WTC11 (cell line): ENCODE measurements around the gene NDUFA1.
"Not testable (repeated sequence)": the region's sequence is repeated elsewhere in the genome, so short reads cannot be mapped to it uniquely, and the experiment has no call there.

Experiments used
- CREM ChIP-seq: sonication (generic); formaldehyde crosslinking; IDR thresholded peaks from 2 replicates; pipeline ENCODE4 v1.8.1; 2022; ENCODE audit warnings: mild to moderate bottlenecking, missing genetic modification reagents, moderate library complexity
- CTCF ChIP-seq: fragments of 200-600 bp; IDR thresholded peaks from 2 replicates; pipeline ENCODE4 v1.8.0; 2022; ENCODE audit warnings: antibody characterized with exemption
- E2F4 ChIP-seq: sonication (generic); formaldehyde crosslinking; IDR thresholded peaks from 2 replicates; pipeline ENCODE4 v1.8.1; 2022; ENCODE audit warnings: low read depth, mild to moderate bottlenecking, moderate library complexity, missing genetic modification reagents, borderline replicate concordance
- E2F5 ChIP-seq: sonication (generic); formaldehyde crosslinking; IDR thresholded peaks from 2 replicates; pipeline ENCODE4 v1.8.1; 2022; ENCODE audit warnings: mild to moderate bottlenecking, moderate library complexity, missing genetic modification reagents
- ESRRA ChIP-seq: sonication (generic); formaldehyde crosslinking; IDR thresholded peaks from 2 replicates; pipeline ENCODE4 v1.8.1; 2022; ENCODE audit warnings: mild to moderate bottlenecking, missing genetic modification reagents, borderline replicate concordance
- JAZF1 ChIP-seq: fragments of 250-450 bp; sonication (Bioruptor Pico); IDR thresholded peaks from 2 replicates; pipeline ENCODE4 v1.9.0; 2021; ENCODE audit warnings: moderate library complexity, mild to moderate bottlenecking, inconsistent platforms
- NFYB ChIP-seq: sonication (generic); formaldehyde crosslinking; conservative IDR thresholded peaks from 2 replicates; pipeline ENCODE4 v1.8.0; 2022; ENCODE audit warnings: low read depth, missing genetic modification reagents
- NR2C2 ChIP-seq: sonication (generic); formaldehyde crosslinking; IDR thresholded peaks from 2 replicates; pipeline ENCODE4 v1.8.0; 2022; ENCODE audit warnings: mild to moderate bottlenecking, missing genetic modification reagents
- OVOL2 ChIP-seq: fragments of 250-450 bp; sonication (Bioruptor Pico); IDR thresholded peaks from 2 replicates; pipeline ENCODE4 v1.9.0; 2021; ENCODE audit warnings: mild to moderate bottlenecking, borderline replicate concordance
- SP1 ChIP-seq: sonication (generic); formaldehyde crosslinking; conservative IDR thresholded peaks from 2 replicates; pipeline ENCODE4 v1.8.1; 2022; ENCODE audit warnings: missing genetic modification reagents
- TP53 ChIP-seq: sonication (generic); formaldehyde crosslinking; IDR thresholded peaks from 2 replicates; pipeline ENCODE4 v1.8.1; 2023; ENCODE audit warnings: mild to moderate bottlenecking, missing genetic modification reagents
- ZNF281 ChIP-seq: sonication (generic); formaldehyde crosslinking; IDR thresholded peaks from 2 replicates; pipeline ENCODE4 v1.8.0; 2023; ENCODE audit warnings: mild to moderate bottlenecking, missing genetic modification reagents
- ZNF416 ChIP-seq: fragments of 250-450 bp; sonication (Bioruptor Pico); IDR thresholded peaks from 2 replicates; pipeline ENCODE4 v1.9.0; 2021; ENCODE audit warnings: mild to moderate bottlenecking, inconsistent platforms
- TF ChIP-seq, protein P1 (sequence below): sonication (generic); formaldehyde crosslinking; IDR thresholded peaks from 2 replicates; pipeline ENCODE4 v1.8.1; 2022; ENCODE audit warnings: mild to moderate bottlenecking, missing genetic modification reagents, moderate library complexity, borderline replicate concordance

GRCh38 chrX:119824221-119824620, 47.4 kb upstream of the NDUFA1 start:
- not testable (repeated sequence) for TF ChIP-seq NR2C2; TP53 (CRISPR knock-in tag); CREM (CRISPR knock-in tag); ZNF416 (CRISPR knock-in tag); JAZF1; CTCF; ESRRA (CRISPR knock-in tag); SP1 (CRISPR knock-in tag); OVOL2 (CRISPR knock-in tag); E2F4 (CRISPR knock-in tag); ZNF281 (CRISPR knock-in tag); NFYB (CRISPR knock-in tag); E2F5 (CRISPR knock-in tag)
- TF ChIP-seq, protein P1, sequence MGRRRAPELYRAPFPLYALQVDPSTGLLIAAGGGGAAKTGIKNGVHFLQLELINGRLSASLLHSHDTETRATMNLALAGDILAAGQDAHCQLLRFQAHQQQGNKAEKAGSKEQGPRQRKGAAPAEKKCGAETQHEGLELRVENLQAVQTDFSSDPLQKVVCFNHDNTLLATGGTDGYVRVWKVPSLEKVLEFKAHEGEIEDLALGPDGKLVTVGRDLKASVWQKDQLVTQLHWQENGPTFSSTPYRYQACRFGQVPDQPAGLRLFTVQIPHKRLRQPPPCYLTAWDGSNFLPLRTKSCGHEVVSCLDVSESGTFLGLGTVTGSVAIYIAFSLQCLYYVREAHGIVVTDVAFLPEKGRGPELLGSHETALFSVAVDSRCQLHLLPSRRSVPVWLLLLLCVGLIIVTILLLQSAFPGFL (CRISPR knock-in tag) = not testable (repeated sequence)
